Measurements from ENCODE around the gene FALEC.

DNA sequence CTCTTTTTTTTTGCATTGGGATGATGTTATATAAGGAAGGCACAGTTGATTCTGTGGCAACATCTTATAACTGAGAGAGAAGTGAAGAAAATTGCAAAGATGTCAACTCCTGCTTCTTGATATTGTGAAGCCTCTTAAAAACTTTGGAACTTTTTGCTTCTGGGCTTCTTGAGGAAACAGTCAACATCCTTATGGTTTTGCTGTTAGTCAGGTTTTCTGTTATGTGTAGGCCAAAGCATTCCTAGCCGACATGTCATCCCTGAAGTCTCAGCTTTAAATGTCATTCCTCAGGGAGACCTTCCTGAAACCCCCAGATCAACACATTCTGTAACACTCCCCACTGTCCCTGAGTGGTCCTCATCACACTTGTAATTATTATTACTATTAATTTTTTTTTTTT, 12.6 kb downstream of the FALEC start:
- TF ChIP-seq GATA2 (CRISPR knock-in tag; IDR thresholded peaks at IDR 0.05), result no peak
- no peak for TF ChIP-seq POLR2AphosphoS5 (IDR thresholded peaks at IDR 0.05; ENCODE audit: control insufficient read depth, insufficient read depth, low read depth, low read length)
- TF ChIP-seq RFX1 (IDR thresholded peaks at IDR 0.05), result no peak
- TF ChIP-seq ZNF140 (CRISPR knock-in tag; IDR thresholded peaks at IDR 0.05), result no peak
- TF ChIP-seq BCL6 (CRISPR knock-in tag; IDR thresholded peaks at IDR 0.05), result no peak
- TF ChIP-seq GTF2F1 (IDR thresholded peaks at IDR 0.05; ENCODE audit: low read depth, low read length), result no peak
- TF ChIP-seq, protein P1, sequence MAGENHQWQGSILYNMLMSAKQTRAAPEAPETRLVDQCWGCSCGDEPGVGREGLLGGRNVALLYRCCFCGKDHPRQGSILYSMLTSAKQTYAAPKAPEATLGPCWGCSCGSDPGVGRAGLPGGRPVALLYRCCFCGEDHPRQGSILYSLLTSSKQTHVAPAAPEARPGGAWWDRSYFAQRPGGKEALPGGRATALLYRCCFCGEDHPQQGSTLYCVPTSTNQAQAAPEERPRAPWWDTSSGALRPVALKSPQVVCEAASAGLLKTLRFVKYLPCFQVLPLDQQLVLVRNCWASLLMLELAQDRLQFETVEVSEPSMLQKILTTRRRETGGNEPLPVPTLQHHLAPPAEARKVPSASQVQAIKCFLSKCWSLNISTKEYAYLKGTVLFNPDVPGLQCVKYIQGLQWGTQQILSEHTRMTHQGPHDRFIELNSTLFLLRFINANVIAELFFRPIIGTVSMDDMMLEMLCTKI (IDR thresholded peaks at IDR 0.05; ENCODE audit: partially characterized antibody), result no peak

All from K562 (cell line).